Coronary artery (tissue), 2 donors: ENCODE data around the gene SAFB2.

Experiments
- DNase-seq: peaks from one replicate; pipeline ENCODE4 v3.0.0-alpha.2; 2017; ENCODE audit warnings: low spot score
- H3K27ac ChIP-seq, 2 donors: fragments of 200-600 bp; sonication (generic); one replicate each; pipeline ENCODE4 v1.5.1; 2016 to 2019
- H3K4me3 ChIP-seq: fragments of 200-600 bp; sonication (generic); 2 replicates; pipeline ENCODE4 v1.5.1; 2016; ENCODE audit warnings: mild to moderate bottlenecking, moderate library complexity
- TF ChIP-seq, protein P1 (sequence below): fragments of 200-600 bp; sonication (generic); IDR thresholded peaks from one replicate; pipeline ENCODE4 v1.5.1; 2019; ENCODE audit warnings: antibody characterized with exemption

SAFB2 gene

DNA sequence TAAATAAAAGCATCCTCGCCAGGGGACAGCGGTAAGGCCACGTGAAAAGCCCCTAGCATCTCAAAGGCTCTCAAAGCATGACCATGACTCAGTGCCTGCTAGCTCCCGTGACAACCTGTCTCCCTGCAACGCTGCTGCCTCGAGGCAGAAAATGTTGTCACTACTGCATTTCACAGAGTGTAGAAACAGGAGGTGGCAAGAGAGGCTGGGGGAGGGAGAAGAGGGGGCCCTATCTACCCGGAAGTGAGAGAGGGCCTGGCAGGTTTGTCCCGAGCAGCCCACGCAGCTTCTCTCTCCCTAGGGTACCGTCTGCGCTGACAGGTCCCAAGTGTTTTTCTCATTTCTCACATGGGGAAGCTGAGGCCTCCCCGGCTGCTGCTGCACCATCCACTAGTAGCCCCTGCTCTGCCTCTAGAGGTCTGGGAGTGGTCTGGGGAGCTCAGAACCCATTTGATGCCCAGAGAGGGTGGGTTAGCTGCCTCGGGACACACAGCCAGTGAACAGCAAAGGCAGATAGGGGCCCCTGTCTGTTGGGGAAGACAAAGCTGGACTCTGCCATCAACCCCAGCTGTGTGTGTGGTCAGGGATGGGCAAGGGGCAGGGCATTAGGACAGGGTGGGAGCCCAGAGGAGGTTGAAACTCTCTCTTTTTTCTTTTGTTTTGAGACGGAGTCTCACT is 58.5 kb downstream of the SAFB2 start:
- H3K27ac ChIP-seq = no peak overlapping the region
- DNase-seq = no peak
- H3K4me3 ChIP-seq = no peak overlapping the region
- TF ChIP-seq, protein P1, sequence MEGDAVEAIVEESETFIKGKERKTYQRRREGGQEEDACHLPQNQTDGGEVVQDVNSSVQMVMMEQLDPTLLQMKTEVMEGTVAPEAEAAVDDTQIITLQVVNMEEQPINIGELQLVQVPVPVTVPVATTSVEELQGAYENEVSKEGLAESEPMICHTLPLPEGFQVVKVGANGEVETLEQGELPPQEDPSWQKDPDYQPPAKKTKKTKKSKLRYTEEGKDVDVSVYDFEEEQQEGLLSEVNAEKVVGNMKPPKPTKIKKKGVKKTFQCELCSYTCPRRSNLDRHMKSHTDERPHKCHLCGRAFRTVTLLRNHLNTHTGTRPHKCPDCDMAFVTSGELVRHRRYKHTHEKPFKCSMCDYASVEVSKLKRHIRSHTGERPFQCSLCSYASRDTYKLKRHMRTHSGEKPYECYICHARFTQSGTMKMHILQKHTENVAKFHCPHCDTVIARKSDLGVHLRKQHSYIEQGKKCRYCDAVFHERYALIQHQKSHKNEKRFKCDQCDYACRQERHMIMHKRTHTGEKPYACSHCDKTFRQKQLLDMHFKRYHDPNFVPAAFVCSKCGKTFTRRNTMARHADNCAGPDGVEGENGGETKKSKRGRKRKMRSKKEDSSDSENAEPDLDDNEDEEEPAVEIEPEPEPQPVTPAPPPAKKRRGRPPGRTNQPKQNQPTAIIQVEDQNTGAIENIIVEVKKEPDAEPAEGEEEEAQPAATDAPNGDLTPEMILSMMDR = no peak

DNA sequence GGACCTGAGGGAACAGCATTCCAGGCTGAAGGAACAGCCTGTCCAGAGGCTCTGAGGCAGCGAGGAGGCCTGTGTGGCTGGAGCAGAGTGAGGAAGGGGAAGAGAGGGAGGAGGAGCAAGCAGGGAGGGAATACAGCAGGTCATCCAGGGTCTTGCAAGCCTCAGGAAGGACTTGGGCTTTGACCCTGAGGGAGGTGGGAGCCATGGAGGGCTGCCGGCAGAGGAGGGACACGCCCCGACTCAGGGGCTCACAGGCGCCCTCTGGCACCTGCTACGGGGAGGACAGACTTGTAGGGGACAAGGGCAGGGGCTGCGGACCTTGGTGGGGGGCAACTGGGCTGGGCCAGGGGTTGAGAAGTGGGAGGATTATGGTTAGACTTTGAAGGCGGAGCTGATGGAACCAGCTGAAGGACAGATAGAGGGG is 59.6 kb downstream of the SAFB2 start:
- Histone ChIP-seq H3K4me3 (no peak overlapping the region), H3K27ac (no peak overlapping the region)
- TF ChIP-seq, protein P1 = no peak
- DNase-seq = no peak

DNA sequence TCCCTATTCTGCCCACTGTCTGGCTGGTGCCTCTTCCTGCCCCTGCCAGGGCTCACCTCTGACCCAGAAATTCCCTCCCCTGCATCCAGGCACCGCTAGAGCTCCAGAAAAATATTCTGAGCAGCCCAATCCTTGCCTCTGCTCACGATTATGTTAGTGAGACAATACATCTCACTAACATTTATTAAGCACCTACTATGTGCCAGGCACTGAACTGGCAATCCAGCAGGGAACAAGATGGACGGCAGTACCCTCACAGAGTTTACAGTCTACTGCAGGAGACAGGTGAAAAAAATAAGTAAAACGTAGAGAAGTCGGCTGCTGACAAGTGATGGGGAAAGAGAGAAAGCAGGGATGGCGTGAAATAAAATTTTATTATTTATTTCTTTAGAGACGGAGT is 60.3 kb downstream of the SAFB2 start:
- DNase-seq = no peak
- TF ChIP-seq, protein P1 = no peak
- H3K27ac ChIP-seq = no peak overlapping the region
- no peak overlapping the region for H3K4me3 ChIP-seq

DNA sequence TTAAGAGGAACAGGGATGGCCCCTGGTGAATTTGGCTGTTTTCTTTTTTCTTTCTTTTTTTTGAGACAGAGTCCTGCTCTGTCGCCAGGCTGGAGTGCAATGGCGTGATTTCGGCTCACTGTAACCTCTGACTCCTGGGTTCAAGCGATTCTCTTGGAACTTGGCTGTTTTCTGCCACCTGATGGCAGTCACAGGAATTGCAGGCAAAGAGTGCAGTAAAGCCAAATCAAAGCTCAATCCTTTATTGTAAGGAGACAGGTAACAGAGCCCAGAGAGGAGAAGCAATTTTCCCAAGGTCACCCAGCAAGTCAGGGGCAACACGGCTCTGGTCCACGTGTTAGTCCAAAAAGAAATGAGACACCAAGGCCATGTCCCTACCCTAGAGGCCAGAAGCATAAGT is 61.0 kb downstream of the SAFB2 start:
- no peak overlapping the region for H3K4me3 ChIP-seq
- no peak for DNase-seq
- H3K27ac ChIP-seq = no peak overlapping the region
- TF ChIP-seq, protein P1 = no peak

DNA sequence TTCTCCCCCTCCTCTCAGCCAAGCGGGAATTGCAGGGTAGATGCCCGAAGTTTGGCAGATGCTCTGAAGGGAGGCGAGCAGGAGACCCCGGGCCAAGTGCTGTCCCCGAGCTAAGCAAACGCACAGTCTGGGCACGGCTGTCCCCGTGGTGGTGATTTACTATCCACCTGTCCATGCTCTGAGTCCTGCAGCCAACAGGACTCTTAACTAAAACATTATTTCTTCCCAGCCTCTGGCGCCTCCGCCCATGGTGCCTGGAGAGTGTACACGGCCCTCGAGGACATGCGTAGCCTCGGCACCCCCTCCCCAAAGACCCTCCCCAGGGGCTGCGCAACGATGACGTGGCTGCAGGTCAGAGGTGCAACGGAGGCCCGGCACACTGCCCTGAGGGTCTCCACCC is 62.4 kb downstream of the SAFB2 start:
- Histone ChIP-seq H3K27ac (no peak overlapping the region), H3K4me3 (no peak overlapping the region)
- DNase-seq = no peak
- TF ChIP-seq, protein P1 = no peak

DNA sequence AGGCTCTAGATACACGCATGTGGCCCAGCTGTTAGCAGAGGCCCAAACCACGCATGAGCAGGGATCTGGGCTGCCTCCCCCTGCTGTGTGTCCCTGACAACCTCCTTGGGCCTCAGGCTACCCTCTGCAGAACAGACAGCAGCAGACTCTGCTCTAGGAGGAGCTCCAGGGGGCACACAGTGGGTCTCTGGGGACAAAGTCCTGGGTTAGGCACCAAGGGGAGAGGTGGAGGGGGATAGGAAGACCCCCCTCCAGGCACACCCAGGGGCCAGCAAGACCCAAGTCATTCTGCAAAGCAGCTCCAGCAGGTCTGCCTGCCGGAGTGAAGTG is 62.8 kb downstream of the SAFB2 start:
- Histone ChIP-seq H3K27ac (no peak overlapping the region), H3K4me3 (no peak overlapping the region)
- no peak for DNase-seq
- TF ChIP-seq, protein P1 = no peak

DNA sequence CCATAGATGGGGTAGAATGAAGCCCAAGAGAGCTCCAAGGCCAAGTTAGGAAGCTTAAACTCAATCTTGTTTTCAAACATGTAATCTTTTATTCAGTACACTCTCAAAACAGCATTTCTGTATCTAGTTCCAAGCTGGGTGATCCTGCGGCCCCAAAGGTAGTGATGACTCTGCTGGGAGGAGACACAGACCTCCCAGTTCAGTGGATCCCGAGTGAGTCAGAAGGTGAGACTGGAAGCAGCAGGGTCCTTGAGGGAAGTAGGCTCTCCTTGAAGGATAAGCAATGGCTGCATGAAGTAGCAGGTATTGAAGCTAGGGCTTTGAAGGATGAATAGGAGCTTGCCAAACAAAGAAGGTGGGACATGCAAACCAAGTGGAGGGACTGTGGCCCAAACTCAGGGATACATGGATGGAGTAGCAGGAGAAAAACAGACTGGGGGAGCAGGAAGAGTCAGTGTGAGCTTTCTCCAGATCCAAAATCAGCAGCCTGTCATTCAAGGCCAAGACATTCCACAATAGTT is 64.4 kb downstream of the SAFB2 start:
- Histone ChIP-seq H3K4me3 (no peak overlapping the region), H3K27ac (no peak overlapping the region)
- no peak for DNase-seq
- TF ChIP-seq, protein P1 = no peak
